ENCODE data around the gene LIG1.

DNA sequence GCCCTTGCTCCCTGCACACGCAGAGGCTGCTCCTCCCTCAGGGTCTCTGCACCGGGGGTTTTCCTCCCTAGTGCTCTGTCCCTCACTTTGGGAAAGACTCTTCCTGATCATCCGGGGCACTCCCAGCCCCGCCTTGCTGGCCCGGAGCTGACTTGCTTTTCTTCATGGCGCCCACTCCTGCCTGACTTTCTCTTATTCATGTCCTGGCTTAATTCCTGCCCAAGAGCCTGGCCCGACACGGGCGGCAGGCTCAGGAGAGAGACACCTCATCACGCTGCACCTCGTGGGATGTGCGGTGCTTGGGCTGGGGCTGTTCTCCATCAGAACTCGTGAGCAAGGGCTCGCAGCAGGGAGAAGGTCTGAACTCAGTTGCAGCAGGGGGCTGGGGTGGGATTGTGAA, 47.7 kb downstream of the LIG1 start:
- TF ChIP-seq POLR2AphosphoS5 (IDR thresholded peaks at IDR 0.05; ENCODE audit: borderline replicate concordance, low read depth, low read length) = no peak
- no peak for TF ChIP-seq EZH2 (IDR thresholded peaks at IDR 0.05)
- no peak for TF ChIP-seq FOXP2 (optimal IDR thresholded peaks at IDR 0.05; ENCODE audit: control extremely low read depth, extremely low read length, insufficient read depth)
